Left cardiac atrium (tissue), 4 donors: Measurements from ENCODE around the gene CHAMP1. TPM values are rescaled to one million over a fixed set of nuclear protein-coding genes. Genes with fewer than 3 reads are reported as not detected.

Source experiments
- ATAC-seq, 2 donors: fragments of 200-7000 bp; cut with Tn5 transposase; one replicate each; pipeline ENCODE4 v1.9.1; 2020; ENCODE audit warnings: mild to moderate bottlenecking in 2 of 2, moderate library complexity in 2 of 2
- DNase-seq: peaks from one replicate; pipeline ENCODE4 v3.0.0-alpha.2; 2020
- intact Hi-C, 2 donors: fragments of 100-400 bp; cut with DNase I; formaldehyde crosslinking; loops; one replicate each; pipeline versions ENCODE4 v1.14.1 to v1.15.1; 2022 to 2023
- long read RNA-seq: library from polyadenylated mRNA; unstranded; transcript quantifications from one replicate; pipeline ENCODE4 v2.0.0, GENCODE V29; 2021
- total RNA-seq, 2 donors: library from RNA; stranded (reverse); fragmentation: NEBNext Ultra II Directional; extraction: Animal tissue kit (Norgen Biotek cat#: 25700); gene quantifications; one replicate each; pipeline ENCODE4 v1.2.1, GENCODE V29; 2021
- donor health status: DM: no; HTN: yes; CAD: no.
- donor health status: DM: no; HTN: yes; CAD: no; lungs with severe emphysema.
- donor health status: DM: yes; HTN: yes; CAD: no.
- donor health status: Dilated cardiomyopathy.

The CHAMP1 gene
- 10 to 100 TPM; 11.5 to 12.0 TPM for total RNA-seq
- long read RNA-seq, partial matches to known transcripts: 0 of 1 reads
- long read RNA-seq, other reads (novel, unspliced or antisense): 0 of 1 reads

- peak; percentile 98 for DNase-seq
- intact Hi-C loops: no loop called here
- ATAC-seq: peak; percentile 97
Measured at GRCh38 chr13:114314074-114314912, at the start of gene CHAMP1. CHAMP1 (plus strand) TSS chr13:114314503; CDS start chr13:114323843, 9,340 bp downstream.

- intact Hi-C loops: no loop called here
- ATAC-seq: no peak
Measured at GRCh38 chr13:114264886-114265611, 49.3 kb upstream of the CHAMP1 start.

GRCh38 chr13:114266241-114266640 is 48.1 kb upstream of the CHAMP1 start:
- DNase-seq: no peak
- intact Hi-C loops: no loop called here
- no peak for ATAC-seq

More at GRCh38 chr13:114264886-114265611, 49.3 kb upstream of the CHAMP1 start:
- DNase-seq: no peak

- intact Hi-C loops: no loop called here
- ATAC-seq (no peak), DNase-seq (no peak)
Measured at GRCh38 chr13:114268344-114269280, 45.7 kb upstream of the CHAMP1 start.

GRCh38 chr13:114269281-114269770 is 45.0 kb upstream of the CHAMP1 start:
- intact Hi-C loops: no loop called here
- no peak for ATAC-seq

GRCh38 chr13:114272977-114273376 is 41.3 kb upstream of the CHAMP1 start:
- intact Hi-C loops: no loop called here
- DNase-seq (no peak), ATAC-seq (no peak)

More at GRCh38 chr13:114269281-114269770, 45.0 kb upstream of the CHAMP1 start:
- DNase-seq: no peak

GRCh38 chr13:114275304-114275703 is 39.0 kb upstream of the CHAMP1 start:
- intact Hi-C loops: no loop called here
- no peak for ATAC-seq
- DNase-seq: no peak

- intact Hi-C loops: no loop called here
- ATAC-seq: no peak
- DNase-seq: no peak
Measured at GRCh38 chr13:114279146-114279545, 35.2 kb upstream of the CHAMP1 start.

- intact Hi-C loops: no loop called here
- DNase-seq: no peak
- ATAC-seq: no peak
Measured at GRCh38 chr13:114279758-114280355, 34.4 kb upstream of the CHAMP1 start.

GRCh38 chr13:114281351-114282040 is 32.8 kb upstream of the CHAMP1 start, which contains the start of gene UPF3A:
UPF3A (plus strand) TSS chr13:114281601; CDS start chr13:114281640, 39 bp downstream.
- DNase-seq (peak; percentile 90), ATAC-seq (peak; percentile 94 to 96)
- intact Hi-C loops: no loop called here

- ATAC-seq (peak; percentile 67 to 79), DNase-seq (peak; percentile 47)
- intact Hi-C loops: no loop called here
Measured at GRCh38 chr13:114282041-114282670, 32.1 kb upstream of the CHAMP1 start.

- ATAC-seq: no peak
- intact Hi-C loops: no loop called here
Measured at GRCh38 chr13:114283576-114283975, 30.7 kb upstream of the CHAMP1 start.

GRCh38 chr13:114284680-114285079 is 29.6 kb upstream of the CHAMP1 start:
- no peak for ATAC-seq
- intact Hi-C loops: no loop called here
- DNase-seq: no peak

More at GRCh38 chr13:114283576-114283975, 30.7 kb upstream of the CHAMP1 start:
- DNase-seq: no peak

- DNase-seq: no peak
- intact Hi-C loops: no loop called here
- no peak for ATAC-seq
Measured at GRCh38 chr13:114285166-114285808, 29.0 kb upstream of the CHAMP1 start.

GRCh38 chr13:114286808-114287207 is 27.5 kb upstream of the CHAMP1 start:
- DNase-seq: no peak
- intact Hi-C loops: no loop called here
- ATAC-seq: no peak

- intact Hi-C loops: no loop called here
- DNase-seq (no peak), ATAC-seq (no peak)
Measured at GRCh38 chr13:114288157-114288591, 26.1 kb upstream of the CHAMP1 start.

GRCh38 chr13:114296448-114296847 is 17.9 kb upstream of the CHAMP1 start:
- DNase-seq: no peak
- ATAC-seq: no peak
- intact Hi-C loops: no loop called here
